Esophagus muscularis mucosa (tissue), 4 donors: ENCODE measurements around the gene SERPINB10.

Experiments
- EP300 ChIP-seq: sonication (generic); formaldehyde crosslinking; IDR thresholded peaks from one replicate; pipeline ENCODE4 v1.6.1; 2017; ENCODE audit warnings: antibody characterized with exemption
- POLR2A ChIP-seq: fragments of 450-650 bp; IDR thresholded peaks from one replicate; pipeline ENCODE4 v1.6.1; 2017; ENCODE audit warnings: antibody characterized with exemption, moderate library complexity, mild to moderate bottlenecking, low read depth
- POLR2AphosphoS5 ChIP-seq, 2 donors: sonication (generic); formaldehyde crosslinking; IDR thresholded peaks; one replicate each; pipeline ENCODE4 v1.6.1; 2017; ENCODE audit warnings: antibody characterized with exemption in 2 of 2
- TF ChIP-seq, protein P1 (sequence below), 3 experiments: fragments of 200-600 bp in 2 of 3; fragments of 450-650 bp in 1 of 3; sonication (generic) in 2 of 3; IDR thresholded peaks; one replicate each; pipeline ENCODE4 v1.5.1; 2017 to 2019; ENCODE audit warnings: antibody characterized with exemption in 3 of 3, mild to moderate bottlenecking in 2 of 3, moderate library complexity in 1 of 3

DNA sequence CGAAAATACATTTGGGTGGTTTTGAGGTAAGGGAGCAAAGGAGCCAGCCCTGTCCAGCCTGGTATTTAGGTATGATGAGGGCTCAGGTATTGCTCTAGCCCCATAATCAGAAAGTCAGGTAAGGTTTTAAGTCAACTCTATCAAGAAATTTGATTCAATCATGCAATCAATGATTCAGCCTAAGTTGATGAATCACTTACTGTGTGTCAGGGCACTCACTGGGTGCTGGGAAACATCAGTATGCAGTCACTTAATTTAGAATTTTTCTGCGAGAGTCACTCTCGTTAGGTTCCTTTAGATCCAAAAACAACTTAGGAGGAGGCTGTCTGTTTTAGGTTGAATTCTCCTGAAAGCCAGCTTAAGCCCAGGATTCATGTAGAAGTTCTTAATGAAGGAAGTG lies 37.9 kb upstream of the SERPINB10 start:
- TF ChIP-seq POLR2A (no peak), POLR2AphosphoS5 (IDR thresholded peaks at IDR 0.05) (no peak), EP300 (no peak)
- TF ChIP-seq, protein P1, sequence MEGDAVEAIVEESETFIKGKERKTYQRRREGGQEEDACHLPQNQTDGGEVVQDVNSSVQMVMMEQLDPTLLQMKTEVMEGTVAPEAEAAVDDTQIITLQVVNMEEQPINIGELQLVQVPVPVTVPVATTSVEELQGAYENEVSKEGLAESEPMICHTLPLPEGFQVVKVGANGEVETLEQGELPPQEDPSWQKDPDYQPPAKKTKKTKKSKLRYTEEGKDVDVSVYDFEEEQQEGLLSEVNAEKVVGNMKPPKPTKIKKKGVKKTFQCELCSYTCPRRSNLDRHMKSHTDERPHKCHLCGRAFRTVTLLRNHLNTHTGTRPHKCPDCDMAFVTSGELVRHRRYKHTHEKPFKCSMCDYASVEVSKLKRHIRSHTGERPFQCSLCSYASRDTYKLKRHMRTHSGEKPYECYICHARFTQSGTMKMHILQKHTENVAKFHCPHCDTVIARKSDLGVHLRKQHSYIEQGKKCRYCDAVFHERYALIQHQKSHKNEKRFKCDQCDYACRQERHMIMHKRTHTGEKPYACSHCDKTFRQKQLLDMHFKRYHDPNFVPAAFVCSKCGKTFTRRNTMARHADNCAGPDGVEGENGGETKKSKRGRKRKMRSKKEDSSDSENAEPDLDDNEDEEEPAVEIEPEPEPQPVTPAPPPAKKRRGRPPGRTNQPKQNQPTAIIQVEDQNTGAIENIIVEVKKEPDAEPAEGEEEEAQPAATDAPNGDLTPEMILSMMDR (IDR thresholded peaks at IDR 0.05) = no peak
